HG02798 (cell line): Measurements from ENCODE around the gene TMTC3.
A peak's percentile ranks its signal among the peaks of the same experiment; 100 is the strongest.
"Not testable (repeated sequence)": the region's sequence is repeated elsewhere in the genome, so short reads cannot be mapped to it uniquely, and the experiment has no call there.

Experiments used
- ATAC-seq: cut with Tn5 transposase; IDR thresholded peaks from one replicate; pipeline ENCODE4 v1.9.1; 2021; ENCODE audit warnings: mild to moderate bottlenecking; ENCODE audit not compliant: unreplicated experiment, poor library complexity

The TMTC3 gene

DNA sequence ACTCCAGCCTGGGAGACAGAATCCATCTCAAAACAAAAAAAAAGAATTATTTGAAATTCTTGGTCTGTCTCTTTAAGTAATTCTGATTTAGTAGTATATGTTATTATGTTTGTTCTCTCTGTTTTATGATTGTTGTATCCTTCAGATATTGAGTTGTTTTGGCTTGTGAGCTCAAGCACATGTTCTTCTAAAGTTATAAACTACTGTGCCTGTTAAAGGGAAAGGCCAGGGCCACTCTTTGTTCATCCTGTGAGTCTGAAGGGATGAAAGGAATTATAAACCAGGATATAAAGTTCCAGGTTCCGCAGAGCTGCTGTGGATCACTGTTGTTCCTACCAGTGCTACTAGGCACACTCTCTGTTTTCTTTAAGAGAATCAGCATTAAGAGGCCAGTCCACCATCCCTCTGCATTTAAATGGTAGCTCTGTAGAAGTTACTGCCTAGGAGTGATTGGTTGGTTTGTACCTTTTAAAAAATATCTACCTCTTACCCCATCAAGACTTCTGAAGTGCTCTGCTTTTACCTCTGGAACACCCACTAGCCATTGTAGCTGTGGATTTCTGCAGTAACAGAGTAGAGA, 14.1 kb downstream of the TMTC3 start:
- ATAC-seq = no peak

DNA sequence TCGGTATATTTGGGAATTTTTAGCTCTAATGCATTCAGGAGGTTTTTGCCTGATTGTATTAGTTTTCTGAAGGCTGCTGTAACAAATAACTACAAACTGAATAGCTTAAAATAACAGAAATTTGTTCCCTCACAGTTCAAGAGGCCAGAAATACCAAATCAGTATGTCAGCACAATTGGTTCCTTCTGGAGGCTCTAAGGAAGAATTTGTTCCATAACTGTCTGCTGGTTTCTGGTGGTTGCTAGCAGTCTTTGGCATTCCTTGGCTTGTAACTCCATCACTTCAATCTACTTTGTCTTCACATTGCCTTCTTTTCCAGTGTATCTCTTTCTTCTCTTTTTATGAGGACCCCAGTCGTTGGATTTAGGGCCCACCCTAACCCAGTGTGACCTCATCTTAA, 21.3 kb downstream of the TMTC3 start:
- ATAC-seq = no peak

- no peak for ATAC-seq
Measured at GRCh38 chr12:88166179-88166578, 24.1 kb downstream of the TMTC3 start.

DNA sequence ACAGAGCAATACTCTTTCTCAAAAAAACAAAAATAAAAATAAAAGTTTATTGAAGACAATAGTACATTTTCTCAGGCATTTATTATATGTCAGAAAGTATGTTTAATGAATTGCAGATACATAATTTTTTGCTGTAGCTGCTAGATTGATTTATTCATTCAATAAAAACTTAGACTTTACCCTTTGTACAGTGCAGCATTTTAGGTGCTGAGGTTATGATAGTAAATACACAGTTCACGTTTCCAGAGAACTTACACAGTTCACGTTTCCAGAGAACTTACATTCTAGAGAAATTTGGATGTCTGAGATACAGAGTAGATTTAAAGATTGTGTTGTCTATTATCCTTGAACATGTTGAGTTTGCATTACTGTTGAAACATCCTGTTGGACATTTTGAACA, 25.3 kb downstream of the TMTC3 start:
- no peak for ATAC-seq

DNA sequence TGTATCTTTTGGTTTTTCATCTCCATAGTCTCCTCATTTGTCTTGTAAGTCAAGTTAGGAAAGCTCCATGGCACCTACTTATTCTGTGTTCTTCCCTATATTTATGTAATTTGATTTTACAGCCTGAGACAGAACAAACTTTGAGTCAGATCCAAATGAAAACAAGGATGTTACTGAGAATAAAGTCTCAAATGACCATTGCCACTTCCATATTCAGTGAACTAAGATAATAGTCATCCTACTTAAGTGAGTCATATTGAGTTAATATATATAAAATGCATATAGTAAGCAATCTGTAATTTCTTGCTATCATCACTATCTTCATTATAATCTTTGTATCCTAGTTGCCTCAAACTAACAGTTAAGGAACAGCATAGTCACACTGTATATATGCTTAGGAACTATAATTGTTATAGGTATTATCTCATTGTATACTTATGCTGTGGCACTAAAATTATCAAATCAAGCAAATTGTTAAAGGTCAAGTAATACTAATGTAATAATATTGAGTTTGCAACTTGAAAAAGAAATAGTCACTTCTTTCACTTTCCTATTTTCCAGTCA, 30.8 kb downstream of the TMTC3 start:
- no peak for ATAC-seq

- ATAC-seq = no peak
Measured at GRCh38 chr12:88175544-88175943, 33.4 kb downstream of the TMTC3 start.

DNA sequence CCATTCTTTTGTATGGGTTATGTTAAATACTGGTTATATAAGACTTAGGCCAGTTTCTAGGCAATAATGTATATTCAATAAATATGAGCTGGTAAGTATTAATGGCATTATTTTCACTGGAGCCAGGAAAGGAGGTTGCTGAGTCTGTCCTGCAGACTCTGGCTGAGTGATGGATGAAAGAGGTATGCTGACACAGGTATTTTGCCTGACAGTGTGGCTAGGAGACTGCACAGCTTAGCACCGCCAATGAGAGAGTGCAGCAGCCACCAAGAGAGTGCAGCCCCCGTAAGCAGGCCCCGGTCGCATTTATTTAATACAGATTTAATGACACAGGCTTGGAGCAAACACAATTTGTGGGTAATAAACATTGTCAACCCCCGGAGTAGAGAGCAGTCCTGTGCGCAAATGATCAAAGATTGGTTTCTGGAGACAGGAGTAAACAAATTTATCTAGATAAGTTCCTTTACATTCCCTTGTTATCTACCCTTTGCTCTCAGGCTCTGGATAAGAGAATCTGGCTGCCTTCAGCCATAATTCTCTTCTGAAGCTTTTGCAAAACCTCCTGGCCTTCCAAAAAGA, 37.4 kb downstream of the TMTC3 start:
- ATAC-seq = no peak

GRCh38 chr12:88181881-88182280, 39.8 kb downstream of the TMTC3 start:
- no peak for ATAC-seq

GRCh38 chr12:88182416-88182815, 40.3 kb downstream of the TMTC3 start:
- ATAC-seq = no peak

GRCh38 chr12:88184196-88184595, 42.1 kb downstream of the TMTC3 start:
- ATAC-seq = no peak

DNA sequence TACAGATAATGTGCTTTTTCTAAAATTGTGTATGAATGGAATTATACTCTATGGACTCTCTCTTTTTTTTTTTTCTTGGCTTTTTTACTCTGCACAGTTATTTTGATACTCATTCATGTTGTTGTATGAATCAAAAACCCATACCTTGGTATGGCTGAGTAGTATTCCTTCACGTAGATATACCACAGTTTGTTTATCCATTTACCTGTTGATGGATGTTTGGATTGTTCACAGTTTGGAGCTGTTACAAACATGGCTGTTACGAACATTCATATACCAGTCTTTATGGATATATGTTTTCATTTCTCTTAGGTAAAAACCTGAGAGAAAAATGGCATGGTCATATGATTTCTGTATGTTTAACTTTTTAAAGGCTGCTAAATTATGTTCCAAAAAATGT, 43.2 kb downstream of the TMTC3 start:
- ATAC-seq = no peak

DNA sequence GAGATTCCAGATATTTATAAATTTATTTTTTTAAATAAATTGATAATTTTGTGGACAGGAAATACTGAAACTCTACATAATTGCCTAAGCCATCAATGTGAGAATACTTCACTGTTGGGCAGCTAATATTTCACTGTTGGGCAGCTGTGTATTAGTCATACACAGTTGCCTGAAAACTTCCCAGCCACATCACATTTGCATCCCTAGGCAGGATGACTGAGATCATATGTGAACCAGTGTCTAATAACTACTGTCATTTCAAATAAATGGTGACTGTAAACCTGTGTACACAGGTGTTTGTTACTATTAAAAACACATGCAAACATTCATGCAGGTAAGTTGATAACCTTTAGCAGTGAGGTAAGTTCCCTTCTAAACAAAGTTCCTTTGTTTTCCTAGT, 43.9 kb downstream of the TMTC3 start:
- ATAC-seq = peak; percentile 80

DNA sequence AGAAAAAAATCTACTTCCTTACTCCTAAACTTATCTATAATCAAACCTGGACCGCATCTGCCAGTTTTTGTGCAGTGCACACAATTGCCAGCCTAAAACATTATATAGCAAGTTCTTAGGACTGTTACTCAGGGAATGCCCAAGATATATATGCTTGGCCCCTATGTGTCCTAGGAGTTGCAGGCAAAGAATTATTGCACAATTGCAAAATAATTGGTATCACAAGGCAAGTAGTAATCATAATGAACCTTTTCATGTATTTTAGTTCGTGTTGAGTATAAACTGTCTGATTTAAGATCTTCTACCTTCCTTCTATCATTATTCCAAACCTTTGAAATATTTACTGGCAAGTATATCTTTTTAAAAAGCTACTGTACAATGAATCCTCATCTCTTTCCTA, 45.5 kb downstream of the TMTC3 start:
- ATAC-seq = no peak

DNA sequence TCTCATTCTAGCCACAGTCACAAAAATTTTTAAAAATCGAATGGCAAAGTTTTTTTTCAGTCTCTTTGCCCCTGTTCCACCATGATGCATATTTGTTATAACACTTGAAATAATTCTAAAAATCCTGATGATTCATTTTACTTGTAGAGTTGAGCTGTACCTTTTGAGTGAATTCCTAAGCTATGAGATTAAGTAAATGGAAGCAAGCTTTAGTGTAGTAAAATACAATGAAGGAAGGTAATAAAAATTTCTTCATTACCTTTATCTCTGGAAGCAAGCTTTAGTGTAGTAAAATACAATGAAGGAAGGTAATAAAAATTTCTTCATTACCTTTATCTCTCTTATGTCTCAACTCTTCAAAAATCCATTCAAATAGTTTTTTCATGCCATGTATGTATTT, 46.1 kb downstream of the TMTC3 start:
- ATAC-seq = no peak

- no peak for ATAC-seq
Measured at GRCh38 chr12:88192426-88192825, 50.3 kb downstream of the TMTC3 start.

GRCh38 chr12:88194868-88195267, 52.8 kb downstream of the TMTC3 start:
- ATAC-seq = no peak

DNA sequence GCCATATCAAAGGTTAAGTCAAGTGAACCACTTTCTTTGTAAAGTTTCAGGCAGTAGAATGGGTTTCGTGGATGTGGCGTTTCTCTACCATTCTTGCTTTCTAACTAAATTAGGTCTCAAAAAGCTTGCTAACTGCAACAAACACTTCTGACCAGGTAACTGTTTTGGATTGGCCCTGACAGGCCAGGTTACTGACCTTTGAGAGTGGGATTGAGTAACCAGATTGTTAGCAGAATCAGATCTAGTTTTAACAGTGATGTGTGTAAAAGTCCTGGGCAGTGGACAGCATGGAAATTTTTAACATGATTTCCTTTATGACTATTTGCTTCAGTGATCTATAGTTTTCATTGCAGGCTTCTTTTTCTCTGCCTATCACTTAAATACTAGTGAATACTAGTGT, 57.9 kb downstream of the TMTC3 start:
- ATAC-seq = no peak

GRCh38 chr12:88202500-88202899, 60.4 kb downstream of the TMTC3 start:
- ATAC-seq = no peak

DNA sequence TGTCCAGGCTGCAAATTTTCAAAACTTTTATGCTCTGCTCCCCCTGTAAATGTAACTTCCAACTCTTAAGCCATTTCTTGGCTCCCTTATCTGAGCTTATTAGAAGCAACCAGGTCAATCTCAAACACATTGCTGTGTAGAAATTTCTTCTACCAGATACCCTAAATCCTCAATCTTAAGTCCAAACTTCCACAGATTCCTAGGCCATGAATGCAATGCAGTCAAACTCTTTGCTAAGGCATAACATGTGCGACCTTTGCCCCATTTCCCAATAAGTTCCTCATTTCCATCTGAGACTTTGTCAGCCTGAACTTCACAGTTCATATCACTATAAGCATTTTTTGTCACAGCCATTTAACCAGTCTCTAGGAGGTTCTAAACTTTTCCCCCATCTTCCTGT, 64.5 kb downstream of the TMTC3 start:
- no peak for ATAC-seq

GRCh38 chr12:88207921-88208620, 66.0 kb downstream of the TMTC3 start:
- ATAC-seq = no peak

GRCh38 chr12:88208661-88209060, 66.6 kb downstream of the TMTC3 start:
- no peak for ATAC-seq

DNA sequence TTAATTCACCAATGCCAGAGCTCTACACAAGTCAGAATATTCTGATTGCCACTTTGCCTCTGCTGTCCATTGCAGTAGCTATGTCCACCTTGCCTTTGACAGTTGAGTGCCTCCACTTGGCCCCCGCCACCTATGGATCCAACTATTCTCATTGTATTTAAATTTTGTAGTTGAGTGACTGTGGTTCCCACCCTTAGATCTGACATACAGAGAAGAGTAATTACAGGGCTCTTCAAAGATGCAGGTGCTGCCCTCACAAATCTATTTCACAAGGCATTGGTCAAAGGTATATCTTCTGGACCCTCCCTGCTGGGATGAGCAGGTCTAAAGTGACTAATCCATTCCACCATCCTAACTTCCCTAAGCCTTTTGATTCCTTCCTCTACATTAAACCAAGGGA, 68.2 kb downstream of the TMTC3 start:
- not testable (repeated sequence) for ATAC-seq
